Adrenal gland (tissue), 12 donors: ENCODE data around the gene FASTK. TPM values are rescaled to one million over a fixed set of nuclear protein-coding genes. Genes with fewer than 3 reads are reported as not detected.

Experiments
- DNase-seq, 7 donors: peaks; one replicate each; pipeline ENCODE4 v3.0.0-alpha.2; 2019 to 2020
- H3K27ac ChIP-seq, 5 donors: fragments of 200-600 bp; sonication (generic) in 4 of 5; 1 replicate in 3 of 5; 2 replicates in 2 of 5; pipeline versions ENCODE4 v1.5.1 to v1.8.0; 2016 to 2020; ENCODE audit warnings: mild to moderate bottlenecking in 1 of 5
- H3K27me3 ChIP-seq: fragments of 200-600 bp; 2 replicates; pipeline ENCODE4 v1.8.0; 2021
- H3K36me3 ChIP-seq, 2 donors: fragments of 200-600 bp; replicated peaks in 1 of 2; 1 replicate in 1 of 2; 2 replicates in 1 of 2; pipeline versions ENCODE4 v1.5.1 to v1.8.0; 2018 to 2022
- H3K4me1 ChIP-seq, 2 donors: fragments of 200-600 bp; replicated peaks in 1 of 2; 1 replicate in 1 of 2; 2 replicates in 1 of 2; pipeline versions ENCODE4 v1.5.1 to v1.8.0; 2018 to 2021
- H3K4me3 ChIP-seq, 4 donors: fragments of 200-600 bp; sonication (generic) in 3 of 4; one replicate each; pipeline ENCODE4 v1.5.1; 2016 to 2018
- H3K9me3 ChIP-seq, 3 donors: fragments of 200-600 bp; sonication (generic) in 1 of 3; replicated peaks in 1 of 3; 1 replicate in 2 of 3; 2 replicates in 1 of 3; pipeline versions ENCODE4 v1.5.1 to v1.8.0; 2016 to 2021
- CTCF ChIP-seq, 6 experiments: fragments of 450-650 bp in 4 of 6; fragments of 200-600 bp in 2 of 6; sonication (generic) in 1 of 6; IDR thresholded peaks; 1 replicate in 5 of 6; 2 replicates in 1 of 6; pipeline versions ENCODE4 v1.5.1 to v1.8.0; 2016 to 2021; ENCODE audit warnings: antibody characterized with exemption in 6 of 6, mild to moderate bottlenecking in 2 of 6, moderate library complexity in 1 of 6
- POLR2A ChIP-seq, 2 donors: fragments of 450-650 bp; IDR thresholded peaks; one replicate each; pipeline ENCODE4 v1.6.1; 2017; ENCODE audit warnings: antibody characterized with exemption in 2 of 2, mild to moderate bottlenecking in 2 of 2, moderate library complexity in 1 of 2
- WGBS, 4 donors: extraction: QIAGEN DNeasy Blood & Tissue Kit in 2 of 4; methylation state at CpG; one replicate each; pipeline versions ENCODE4 v1.1.5 to v1.1.7; 2013 to 2017; 5-methylcytosine and 5-hydroxymethylcytosine counted together
- intact Hi-C, 2 donors: fragments of 100-400 bp; cut with DNase I; formaldehyde crosslinking; loops; one replicate each; pipeline versions ENCODE4 v1.14.1 to v1.15.0; 2022 to 2023
- polyA plus RNA-seq, 3 donors: library from polyadenylated mRNA; stranded (reverse); fragments of 200-250 nt in 2 of 3; fragments of 350-450 nt in 1 of 3; fragmentation: Illumina TruSeq in 1 of 3; extraction: RNeasy Lipid Tissue Mini Kit (QIAGEN cat#74804) in 1 of 3; gene quantifications; one replicate each; pipeline ENCODE4 v1.2.3, GENCODE V29; 2013 to 2014
- total RNA-seq, 9 donors: library from RNA; depleted of rRNA in 4 of 9; stranded (reverse); fragments of >200 nt in 4 of 9; fragments of 120-200 nt in 1 of 9; fragmentation: NEBNext Ultra II Directional in 1 of 9; extraction: Animal tissue kit (Norgen Biotek cat#: 25700) in 1 of 9; gene quantifications; one replicate each; pipeline versions ENCODE4 v1.1.0 to v1.2.4, GENCODE V29; 2013 to 2023
- donor health status: healthy with polysubstance abuse.
- donor health status: Bipolar disorder and iron deficiency.
- donor health status: DM: yes; HTN: yes; CAD: no.
- donor health status: DM: no; HTN: no; CAD: no.
- donor health status: DM: no; HTN: no; CAD: no.
- donor health status: DM: yes; HTN: yes; CAD: no.

Gene FASTK
- total and polyA plus RNA-seq, 12 donors: 21.4 to 516 (median 85.8) TPM

GRCh38 chr7:151122276-151122675 lies 41.7 kb upstream of the FASTK start:
- 81 to 91% (median 89%) methylated on average over 19 to 24 of the region's 24 CpGs for WGBS, 4 donors
- intact Hi-C loops: loop anchor here (5.0 to 10.0 kb wide), 2 partner anchors 50 to 183 kb away; no protein-coding TSS in a partner anchor
- Histone ChIP-seq H3K27ac (no peak overlapping the region), H3K4me1 (peaks cover 0 to 7% of the 10 kb centered on the region in 2 donors), H3K36me3 (peaks cover 0 to 68% of the 10 kb centered on the region in 2 donors), H3K4me3 (no peak overlapping the region), H3K27me3 (no peaks in the 10 kb centered on the region), H3K9me3 (no peaks in the 10 kb centered on the region)
- TF ChIP-seq POLR2A (IDR thresholded peaks at IDR 0.05) (no peak), CTCF (IDR thresholded peaks at IDR 0.05) (no peak)
- no peak for DNase-seq

- no peaks in the 10 kb centered on the region for H3K9me3 ChIP-seq
- H3K27ac ChIP-seq: no peak overlapping the region
- H3K4me1 ChIP-seq: peaks cover 0 to 7% of the 10 kb centered on the region in 2 donors
- H3K27me3 ChIP-seq: no peaks in the 10 kb centered on the region
- H3K4me3 ChIP-seq: no peak overlapping the region
- 84 to 88% (median 87%) methylated on average over 27 to 30 of the region's 30 CpGs for WGBS, 4 donors
- intact Hi-C loops: loop anchor here (5.0 to 10.0 kb wide), 2 partner anchors 51 to 183 kb away; no protein-coding TSS in a partner anchor
- DNase-seq: no peak
- no peak for TF ChIP-seq CTCF (IDR thresholded peaks at IDR 0.05)
- no peak for TF ChIP-seq POLR2A (IDR thresholded peaks at IDR 0.05)
- H3K36me3 ChIP-seq: peaks cover 0 to 68% of the 10 kb centered on the region in 2 donors
Measured at GRCh38 chr7:151121380-151122170, 41.0 kb upstream of the FASTK start.

GRCh38 chr7:151120896-151121295 lies 40.3 kb upstream of the FASTK start:
- TF ChIP-seq CTCF (IDR thresholded peaks at IDR 0.05) (no peak), POLR2A (IDR thresholded peaks at IDR 0.05) (no peak)
- DNase-seq: no peak
- Histone ChIP-seq H3K9me3 (no peaks in the 10 kb centered on the region), H3K36me3 (peaks cover 0 to 68% of the 10 kb centered on the region in 2 donors), H3K27ac (no peak overlapping the region), H3K4me1 (peaks cover 0 to 7% of the 10 kb centered on the region in 2 donors), H3K4me3 (no peak overlapping the region), H3K27me3 (no peaks in the 10 kb centered on the region)
- 94 to 96% (median 95%) methylated on average over 18 to 22 of the region's 22 CpGs for WGBS, 4 donors
- intact Hi-C loops: loop anchor here (5.0 to 10.0 kb wide), 2 partner anchors 51 to 184 kb away; no protein-coding TSS in a partner anchor

GRCh38 chr7:151119902-151120301 lies 39.3 kb upstream of the FASTK start:
- TF ChIP-seq CTCF (IDR thresholded peaks at IDR 0.05) (no peak), POLR2A (IDR thresholded peaks at IDR 0.05) (no peak)
- 91 to 97% (median 93%) methylated on average over 18 to 27 of the region's 27 CpGs for WGBS, 4 donors
- Histone ChIP-seq H3K4me1 (peaks cover 0 to under 1% of the 10 kb centered on the region in 2 donors), H3K27me3 (no peaks in the 10 kb centered on the region), H3K36me3 (peaks cover 0 to 64% of the 10 kb centered on the region in 2 donors), H3K27ac (no peak overlapping the region), H3K4me3 (no peak overlapping the region), H3K9me3 (no peaks in the 10 kb centered on the region)
- intact Hi-C loops: loop anchor here (5.0 to 10.0 kb wide), 2 partner anchors 52 to 185 kb away; no protein-coding TSS in a partner anchor
- DNase-seq: no peak
